Measurements from ENCODE around the gene PRPF40B.

DNA sequence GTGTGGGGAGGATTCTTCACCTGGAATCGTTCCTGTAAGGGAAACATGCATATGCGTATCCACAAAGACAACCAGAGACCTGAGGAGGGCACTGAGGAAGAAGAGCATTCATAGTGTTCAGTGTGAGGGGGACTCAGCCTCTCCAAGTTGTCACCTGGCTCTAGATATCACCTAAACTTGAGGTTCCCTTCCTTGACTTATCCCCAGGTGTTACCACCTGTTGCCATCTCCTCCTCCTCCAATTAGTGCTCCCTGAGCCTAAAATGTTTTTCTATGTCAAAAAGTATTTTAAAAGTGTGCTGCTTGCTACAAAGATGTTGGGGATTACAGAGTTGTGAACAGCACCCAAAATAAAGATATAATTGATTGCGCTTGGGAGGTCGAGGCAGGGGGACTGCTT is 42.8 kb downstream of the PRPF40B start:
- TF ChIP-seq, protein P1, sequence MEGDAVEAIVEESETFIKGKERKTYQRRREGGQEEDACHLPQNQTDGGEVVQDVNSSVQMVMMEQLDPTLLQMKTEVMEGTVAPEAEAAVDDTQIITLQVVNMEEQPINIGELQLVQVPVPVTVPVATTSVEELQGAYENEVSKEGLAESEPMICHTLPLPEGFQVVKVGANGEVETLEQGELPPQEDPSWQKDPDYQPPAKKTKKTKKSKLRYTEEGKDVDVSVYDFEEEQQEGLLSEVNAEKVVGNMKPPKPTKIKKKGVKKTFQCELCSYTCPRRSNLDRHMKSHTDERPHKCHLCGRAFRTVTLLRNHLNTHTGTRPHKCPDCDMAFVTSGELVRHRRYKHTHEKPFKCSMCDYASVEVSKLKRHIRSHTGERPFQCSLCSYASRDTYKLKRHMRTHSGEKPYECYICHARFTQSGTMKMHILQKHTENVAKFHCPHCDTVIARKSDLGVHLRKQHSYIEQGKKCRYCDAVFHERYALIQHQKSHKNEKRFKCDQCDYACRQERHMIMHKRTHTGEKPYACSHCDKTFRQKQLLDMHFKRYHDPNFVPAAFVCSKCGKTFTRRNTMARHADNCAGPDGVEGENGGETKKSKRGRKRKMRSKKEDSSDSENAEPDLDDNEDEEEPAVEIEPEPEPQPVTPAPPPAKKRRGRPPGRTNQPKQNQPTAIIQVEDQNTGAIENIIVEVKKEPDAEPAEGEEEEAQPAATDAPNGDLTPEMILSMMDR (IDR thresholded peaks at IDR 0.05; ENCODE audit: low read length), result no peak
- TF ChIP-seq EZH2phosphoT487 (IDR thresholded peaks at IDR 0.05; ENCODE audit: low read length), result no peak

All from MM.1S (cell line).